ENCODE data around the gene EIF4E3.

EIF4E3 gene

DNA sequence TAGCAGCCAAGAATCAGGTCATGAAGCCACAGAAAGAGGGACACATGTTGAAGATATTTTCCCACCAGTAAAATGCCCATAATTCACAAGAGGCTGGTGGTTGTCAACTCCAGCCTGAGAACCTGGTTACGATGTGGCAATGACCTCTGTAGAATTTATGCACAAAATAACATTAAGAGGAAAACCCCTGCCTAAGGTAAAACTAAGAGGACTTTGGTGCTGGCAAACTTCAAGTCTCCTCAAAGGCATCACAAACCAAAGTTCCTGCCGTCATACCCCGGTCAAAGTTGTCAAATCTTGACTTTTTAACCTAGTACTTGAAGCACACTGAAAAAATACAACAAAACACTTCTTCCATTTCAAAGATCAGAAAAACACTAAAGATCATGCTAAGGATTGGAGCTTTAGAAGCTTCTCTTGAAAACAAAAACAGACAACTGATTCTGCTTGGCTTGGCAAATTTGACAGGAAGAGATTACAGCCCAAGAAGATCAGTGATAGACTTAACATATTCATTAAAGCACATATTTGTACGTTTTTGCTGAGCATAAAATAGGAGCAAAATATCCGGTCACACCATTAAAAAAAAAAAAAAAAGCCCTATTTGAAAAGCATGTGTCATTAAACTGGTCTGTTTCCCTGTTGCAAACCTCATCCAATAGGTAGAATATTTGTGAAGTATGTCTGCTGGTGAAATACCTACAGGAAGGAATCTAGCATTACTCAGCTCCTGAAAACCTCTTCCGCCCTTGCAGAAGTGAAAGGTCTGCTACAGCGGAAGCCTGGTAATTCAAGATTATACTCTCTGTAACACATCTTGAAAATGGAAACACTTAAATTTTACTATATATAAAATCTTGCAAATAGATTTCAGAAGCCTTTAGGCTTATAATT, 22.8 kb downstream of the EIF4E3 start:
- TF ChIP-seq, protein P1, sequence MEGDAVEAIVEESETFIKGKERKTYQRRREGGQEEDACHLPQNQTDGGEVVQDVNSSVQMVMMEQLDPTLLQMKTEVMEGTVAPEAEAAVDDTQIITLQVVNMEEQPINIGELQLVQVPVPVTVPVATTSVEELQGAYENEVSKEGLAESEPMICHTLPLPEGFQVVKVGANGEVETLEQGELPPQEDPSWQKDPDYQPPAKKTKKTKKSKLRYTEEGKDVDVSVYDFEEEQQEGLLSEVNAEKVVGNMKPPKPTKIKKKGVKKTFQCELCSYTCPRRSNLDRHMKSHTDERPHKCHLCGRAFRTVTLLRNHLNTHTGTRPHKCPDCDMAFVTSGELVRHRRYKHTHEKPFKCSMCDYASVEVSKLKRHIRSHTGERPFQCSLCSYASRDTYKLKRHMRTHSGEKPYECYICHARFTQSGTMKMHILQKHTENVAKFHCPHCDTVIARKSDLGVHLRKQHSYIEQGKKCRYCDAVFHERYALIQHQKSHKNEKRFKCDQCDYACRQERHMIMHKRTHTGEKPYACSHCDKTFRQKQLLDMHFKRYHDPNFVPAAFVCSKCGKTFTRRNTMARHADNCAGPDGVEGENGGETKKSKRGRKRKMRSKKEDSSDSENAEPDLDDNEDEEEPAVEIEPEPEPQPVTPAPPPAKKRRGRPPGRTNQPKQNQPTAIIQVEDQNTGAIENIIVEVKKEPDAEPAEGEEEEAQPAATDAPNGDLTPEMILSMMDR (IDR thresholded peaks at IDR 0.05): no peak
- H3K27ac ChIP-seq: no peak overlapping the region
- no peak for DNase-seq (ENCODE audit: low spot score)
- H3K4me3 ChIP-seq: no peak overlapping the region

DNA sequence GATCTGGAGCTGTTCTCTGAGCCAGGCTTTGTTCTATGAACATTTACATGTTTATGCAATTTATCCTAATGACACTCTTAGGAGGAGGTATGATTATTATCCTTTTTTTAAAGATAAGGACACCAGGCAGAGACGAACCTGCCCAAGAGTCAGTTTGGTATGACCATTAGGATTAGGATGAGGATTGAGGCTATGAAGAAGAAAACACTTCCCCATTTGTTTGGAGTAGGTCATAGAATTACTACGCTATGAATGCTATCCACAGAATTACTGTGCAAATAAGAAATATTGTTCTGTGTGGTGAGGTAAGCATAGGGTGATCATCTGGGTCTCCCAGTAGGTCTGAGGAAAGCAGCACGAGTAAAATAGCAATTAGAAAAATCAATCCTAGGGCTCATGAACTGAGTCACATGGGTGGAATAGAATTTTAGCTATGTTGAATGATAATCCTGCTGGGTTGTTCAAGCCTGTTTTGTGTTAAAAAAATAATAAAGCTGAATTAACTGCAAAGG, 23.9 kb downstream of the EIF4E3 start:
- Histone ChIP-seq H3K4me3 (no peak overlapping the region), H3K27ac (no peak overlapping the region)
- TF ChIP-seq, protein P1 (IDR thresholded peaks at IDR 0.05): no peak
- no peak for DNase-seq (ENCODE audit: low spot score)

DNA sequence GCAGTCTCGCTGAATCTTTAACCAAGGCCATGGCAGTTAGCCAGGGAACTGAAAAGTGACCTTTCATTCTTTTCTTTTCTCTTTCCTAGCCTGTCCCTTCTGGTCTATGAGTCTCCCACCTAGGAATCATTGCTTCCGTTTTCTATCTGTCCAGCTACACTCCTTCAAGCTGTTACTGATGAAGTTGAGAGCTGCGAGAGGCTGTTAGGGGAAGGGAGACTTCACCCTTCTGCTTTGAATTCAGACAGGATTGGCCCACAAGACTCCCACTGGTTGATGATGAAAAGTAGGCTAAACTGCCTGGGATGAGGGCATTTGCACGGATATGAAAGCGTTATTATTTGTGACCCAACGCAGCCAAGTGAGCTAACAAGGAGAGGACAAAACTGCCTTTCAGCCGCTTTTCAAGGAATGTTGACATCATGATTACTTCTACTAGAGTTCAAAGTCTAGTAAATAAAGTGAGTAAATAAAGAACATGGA, 30.2 kb downstream of the EIF4E3 start:
- H3K27ac ChIP-seq: no peak overlapping the region
- H3K4me3 ChIP-seq: no peak overlapping the region

DNA sequence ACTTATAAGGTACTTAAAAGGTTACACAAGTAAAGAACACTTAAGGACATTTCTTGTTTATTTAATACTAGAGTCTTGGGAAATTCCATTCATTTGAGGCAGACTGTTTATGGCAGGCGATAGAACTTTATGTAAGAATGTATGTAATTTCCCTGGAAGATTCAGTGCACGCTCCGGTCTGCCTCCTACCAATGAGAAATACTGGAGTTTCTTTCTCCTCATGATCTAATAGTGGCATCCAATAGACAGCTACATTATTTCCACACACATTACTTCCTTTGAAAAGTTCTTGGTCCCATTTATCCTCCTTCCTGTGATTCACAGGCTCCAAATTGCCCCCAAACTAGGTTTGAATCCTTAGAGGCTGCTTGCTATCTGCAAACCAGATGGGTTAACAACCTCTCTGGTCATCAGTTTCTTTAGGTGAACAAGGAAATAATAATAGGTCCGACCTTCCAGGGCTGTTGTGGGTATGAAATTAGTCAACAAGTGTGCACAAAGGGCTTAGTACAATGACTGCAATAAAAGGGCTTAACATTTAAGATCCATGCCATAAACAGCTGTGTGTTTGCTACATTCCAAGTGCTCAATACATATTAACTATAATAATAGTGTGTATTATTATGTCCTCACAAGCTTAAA, 30.7 kb downstream of the EIF4E3 start:
- no peak for DNase-seq (ENCODE audit: low spot score)
- no peak overlapping the region for H3K27ac ChIP-seq
- TF ChIP-seq, protein P1 (IDR thresholded peaks at IDR 0.05): no peak
- no peak overlapping the region for H3K4me3 ChIP-seq

More for the DNA sequence above, 30.2 kb downstream of the EIF4E3 start:
- no peak for DNase-seq (ENCODE audit: low spot score)
- TF ChIP-seq, protein P1 (IDR thresholded peaks at IDR 0.05): no peak

DNA sequence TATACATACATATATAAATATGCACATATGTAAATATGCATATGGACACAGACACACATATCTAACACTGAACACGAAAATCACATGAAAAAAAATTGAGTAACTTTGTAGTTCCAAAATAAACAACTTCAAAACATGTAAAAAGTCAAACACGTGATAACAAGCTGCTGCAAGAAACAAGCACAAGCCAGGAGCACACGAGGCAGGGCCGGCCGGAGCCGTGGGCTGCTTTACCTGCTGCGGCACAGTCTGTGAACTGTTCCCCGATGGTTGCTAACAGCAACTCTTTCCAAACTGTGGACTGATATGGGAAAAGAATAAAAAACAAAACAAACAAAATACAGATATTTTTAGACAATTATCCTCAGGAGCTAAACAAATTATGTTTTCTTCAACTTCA, 31.6 kb downstream of the EIF4E3 start:
- no peak for DNase-seq (ENCODE audit: low spot score)
- no peak overlapping the region for H3K4me3 ChIP-seq
- no peak overlapping the region for H3K27ac ChIP-seq
- TF ChIP-seq, protein P1 (IDR thresholded peaks at IDR 0.05): no peak

DNA sequence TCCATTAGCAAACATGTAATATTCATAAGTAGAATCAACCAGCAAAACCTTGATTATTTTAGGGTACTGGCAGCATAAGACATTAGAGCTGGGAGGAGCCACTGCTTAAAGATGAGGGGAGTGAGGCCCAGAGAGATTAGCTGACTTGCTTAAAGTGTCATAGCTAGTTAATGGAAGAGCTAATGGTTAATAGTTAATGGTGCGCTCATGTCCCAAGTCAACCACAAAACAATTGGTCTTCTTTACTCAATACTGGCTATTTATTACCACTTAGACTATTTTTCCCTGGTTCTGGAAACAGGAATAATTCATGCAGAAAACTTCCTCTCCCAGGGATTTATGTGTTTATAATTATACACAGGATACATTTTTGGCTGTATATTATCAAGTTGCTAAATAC, 33.1 kb downstream of the EIF4E3 start:
- Histone ChIP-seq H3K27ac (no peak overlapping the region), H3K4me3 (no peak overlapping the region)
- TF ChIP-seq, protein P1 (IDR thresholded peaks at IDR 0.05): no peak
- DNase-seq (ENCODE audit: low spot score): no peak

Measured in coronary artery (tissue), 2 donors.